Tibial artery (tissue), 4 donors: Measurements from ENCODE around the gene ZNF469.

Experiments
- DNase-seq, 2 donors: peaks; one replicate each; pipeline ENCODE4 v3.0.0-alpha.2; 2019
- H3K27ac ChIP-seq, 2 donors: fragments of 200-600 bp; sonication (generic) in 1 of 2; 1 replicate in 1 of 2; 2 replicates in 1 of 2; pipeline ENCODE4 v1.5.1; 2018 to 2019; ENCODE audit warnings: mild to moderate bottlenecking in 1 of 2
- H3K27me3 ChIP-seq, 2 donors: fragments of 200-600 bp; sonication (generic) in 1 of 2; one replicate each; pipeline versions ENCODE4 v1.5.1 to v1.6.0; 2016 to 2019
- H3K36me3 ChIP-seq, 3 donors: fragments of 200-600 bp; sonication (generic) in 2 of 3; one replicate each; pipeline ENCODE4 v1.5.1; 2016 to 2019; ENCODE audit warnings: mild to moderate bottlenecking in 2 of 3
- H3K4me1 ChIP-seq, 4 donors: fragments of 200-600 bp; sonication (generic) in 2 of 4; 1 replicate in 3 of 4; 2 replicates in 1 of 4; pipeline ENCODE4 v1.5.1; 2016 to 2019
- H3K4me3 ChIP-seq, 2 donors: fragments of 200-600 bp; sonication (generic) in 1 of 2; 1 replicate in 1 of 2; 2 replicates in 1 of 2; pipeline ENCODE4 v1.5.1; 2018 to 2019; ENCODE audit warnings: mild to moderate bottlenecking in 2 of 2
- H3K9me3 ChIP-seq, 3 donors: fragments of 200-600 bp; sonication (generic) in 1 of 3; one replicate each; pipeline ENCODE4 v1.5.1; 2016 to 2019
- intact Hi-C: fragments of 100-400 bp; cut with DNase I; formaldehyde crosslinking; loops from one replicate; pipeline ENCODE4 v1.15.0; 2023; ENCODE audit warnings: low total_unique reads
- TF ChIP-seq, protein P1 (sequence below), 2 experiments: fragments of 200-600 bp in 1 of 2; fragments of 450-650 bp in 1 of 2; IDR thresholded peaks; one replicate each; pipeline ENCODE4 v1.5.1; 2017 to 2019; ENCODE audit warnings: antibody characterized with exemption in 2 of 2, mild to moderate bottlenecking in 1 of 2, moderate library complexity in 1 of 2

Gene ZNF469

DNA sequence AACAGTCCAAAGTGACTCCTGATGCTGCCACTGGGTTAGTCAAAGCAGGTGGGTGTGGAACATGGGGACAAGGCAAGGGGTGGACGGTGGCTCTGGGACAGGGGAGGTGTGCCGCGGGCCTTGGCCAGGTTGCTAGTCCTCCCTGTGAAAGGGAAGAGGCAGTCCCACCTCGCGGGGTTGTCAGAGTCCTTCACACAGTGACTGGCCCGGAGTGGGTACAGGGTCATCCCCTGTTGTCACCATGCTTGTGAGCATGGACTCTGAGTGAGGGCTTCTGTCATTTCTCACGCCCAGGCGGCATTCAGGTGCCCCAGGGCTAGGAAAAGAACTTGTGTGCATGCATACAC is 3.1 kb upstream of the ZNF469 start:
- DNase-seq, result peak in 1 of 2 donors; percentile 62
- Histone ChIP-seq H3K9me3 (no peaks in the 10 kb centered on the region), H3K27me3 (peaks cover 0 to 12% of the 10 kb centered on the region in 2 donors), H3K36me3 (no peaks in the 10 kb centered on the region), H3K4me3 (no peak overlapping the region), H3K27ac (no peak overlapping the region), H3K4me1 (peaks cover 0 to 25% (median 12%) of the 10 kb centered on the region in 4 donors)
- TF ChIP-seq, protein P1, sequence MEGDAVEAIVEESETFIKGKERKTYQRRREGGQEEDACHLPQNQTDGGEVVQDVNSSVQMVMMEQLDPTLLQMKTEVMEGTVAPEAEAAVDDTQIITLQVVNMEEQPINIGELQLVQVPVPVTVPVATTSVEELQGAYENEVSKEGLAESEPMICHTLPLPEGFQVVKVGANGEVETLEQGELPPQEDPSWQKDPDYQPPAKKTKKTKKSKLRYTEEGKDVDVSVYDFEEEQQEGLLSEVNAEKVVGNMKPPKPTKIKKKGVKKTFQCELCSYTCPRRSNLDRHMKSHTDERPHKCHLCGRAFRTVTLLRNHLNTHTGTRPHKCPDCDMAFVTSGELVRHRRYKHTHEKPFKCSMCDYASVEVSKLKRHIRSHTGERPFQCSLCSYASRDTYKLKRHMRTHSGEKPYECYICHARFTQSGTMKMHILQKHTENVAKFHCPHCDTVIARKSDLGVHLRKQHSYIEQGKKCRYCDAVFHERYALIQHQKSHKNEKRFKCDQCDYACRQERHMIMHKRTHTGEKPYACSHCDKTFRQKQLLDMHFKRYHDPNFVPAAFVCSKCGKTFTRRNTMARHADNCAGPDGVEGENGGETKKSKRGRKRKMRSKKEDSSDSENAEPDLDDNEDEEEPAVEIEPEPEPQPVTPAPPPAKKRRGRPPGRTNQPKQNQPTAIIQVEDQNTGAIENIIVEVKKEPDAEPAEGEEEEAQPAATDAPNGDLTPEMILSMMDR (IDR thresholded peaks at IDR 0.05), result no peak
- intact Hi-C loops, result no loop called here

DNA sequence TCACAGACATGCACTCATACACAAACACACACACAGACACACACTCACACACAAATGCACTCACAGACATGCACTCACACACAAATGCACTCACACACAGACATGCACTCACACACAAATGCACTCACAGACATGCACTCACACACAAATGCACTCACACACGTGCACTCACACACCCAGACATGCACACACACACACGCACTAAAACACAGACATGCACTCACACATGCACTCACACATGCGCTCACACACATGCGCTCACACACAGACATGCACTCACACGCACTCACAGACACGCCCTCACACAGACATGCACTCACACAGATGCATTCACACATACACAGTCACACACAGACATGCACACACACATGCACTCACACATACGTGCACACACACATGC is 2.7 kb upstream of the ZNF469 start:
- Histone ChIP-seq H3K27ac (no peak overlapping the region), H3K9me3 (no peaks in the 10 kb centered on the region), H3K4me3 (no peak overlapping the region), H3K36me3 (no peaks in the 10 kb centered on the region), H3K27me3 (peaks cover 0 to 15% of the 10 kb centered on the region in 2 donors), H3K4me1 (peaks cover 0 to 25% (median 12%) of the 10 kb centered on the region in 4 donors)
- intact Hi-C loops, result no loop called here
- peak in 1 of 2 donors; percentile 12 for DNase-seq
- TF ChIP-seq, protein P1 (IDR thresholded peaks at IDR 0.05), result no peak

DNA sequence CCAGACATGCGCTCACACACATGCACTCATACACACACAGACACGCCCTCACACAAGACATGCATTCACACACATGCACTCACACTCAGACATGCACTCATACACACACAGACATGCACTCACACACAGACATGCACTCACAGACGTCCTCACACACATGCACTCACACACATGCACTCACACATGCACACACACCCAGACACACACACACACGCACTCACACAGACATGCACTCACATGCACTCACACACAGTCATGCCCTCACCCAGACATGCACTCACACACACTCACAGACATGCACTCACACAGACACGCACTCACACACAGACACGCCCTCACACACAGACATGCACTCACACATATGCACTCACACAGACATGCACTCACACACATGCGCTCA is 2.1 kb upstream of the ZNF469 start:
- Histone ChIP-seq H3K4me3 (no peak overlapping the region), H3K27ac (no peak overlapping the region), H3K4me1 (peaks cover 0 to 25% (median 12%) of the 10 kb centered on the region in 4 donors), H3K9me3 (no peaks in the 10 kb centered on the region), H3K27me3 (peaks cover 0 to 15% of the 10 kb centered on the region in 2 donors), H3K36me3 (no peaks in the 10 kb centered on the region)
- intact Hi-C loops, result no loop called here
- TF ChIP-seq, protein P1 (IDR thresholded peaks at IDR 0.05), result no peak
- DNase-seq, result peak in 1 of 2 donors; percentile 41

DNA sequence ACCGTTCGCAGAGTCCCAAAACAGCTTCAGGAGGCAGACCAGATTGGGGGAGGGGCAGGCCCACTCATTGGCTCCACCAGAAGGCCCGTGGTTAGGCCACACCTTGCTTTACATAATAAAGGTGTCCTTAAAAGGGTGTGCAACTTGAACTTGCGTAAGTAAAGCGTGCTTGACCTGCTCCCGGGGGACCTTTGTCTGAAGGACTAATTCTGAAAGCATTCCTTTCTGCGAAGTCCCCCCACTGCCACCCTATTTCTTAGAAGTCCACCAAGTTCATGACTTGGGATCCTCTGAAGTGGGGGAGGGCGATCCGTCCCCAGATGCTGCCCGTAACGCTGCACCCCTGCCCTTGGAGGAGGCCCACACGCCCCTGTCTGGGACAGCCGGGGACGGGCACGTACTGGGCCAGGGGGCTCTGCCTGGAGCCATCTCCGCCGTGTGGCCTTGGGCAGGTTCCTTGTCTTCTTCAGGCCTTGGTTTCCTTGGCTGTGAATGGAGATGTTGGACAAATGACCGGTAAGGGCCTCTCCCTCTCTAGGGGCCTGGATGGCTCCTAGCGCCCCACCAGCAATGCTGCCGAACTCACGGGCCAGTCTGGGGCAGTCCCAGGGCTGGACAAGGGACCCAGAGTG is 823 bp upstream of the ZNF469 start:
- H3K4me1 ChIP-seq, result peaks cover 0 to 25% (median 12%) of the 10 kb centered on the region in 4 donors
- DNase-seq, result peak in 1 of 2 donors; percentile 56
- intact Hi-C loops, result no loop called here
- peaks cover 0 to 19% of the 10 kb centered on the region in 2 donors for H3K27me3 ChIP-seq
- no peak overlapping the region for H3K27ac ChIP-seq
- no peak overlapping the region for H3K4me3 ChIP-seq
- no peaks in the 10 kb centered on the region for H3K9me3 ChIP-seq
- TF ChIP-seq, protein P1 (IDR thresholded peaks at IDR 0.05), result no peak
- H3K36me3 ChIP-seq, result no peaks in the 10 kb centered on the region

DNA sequence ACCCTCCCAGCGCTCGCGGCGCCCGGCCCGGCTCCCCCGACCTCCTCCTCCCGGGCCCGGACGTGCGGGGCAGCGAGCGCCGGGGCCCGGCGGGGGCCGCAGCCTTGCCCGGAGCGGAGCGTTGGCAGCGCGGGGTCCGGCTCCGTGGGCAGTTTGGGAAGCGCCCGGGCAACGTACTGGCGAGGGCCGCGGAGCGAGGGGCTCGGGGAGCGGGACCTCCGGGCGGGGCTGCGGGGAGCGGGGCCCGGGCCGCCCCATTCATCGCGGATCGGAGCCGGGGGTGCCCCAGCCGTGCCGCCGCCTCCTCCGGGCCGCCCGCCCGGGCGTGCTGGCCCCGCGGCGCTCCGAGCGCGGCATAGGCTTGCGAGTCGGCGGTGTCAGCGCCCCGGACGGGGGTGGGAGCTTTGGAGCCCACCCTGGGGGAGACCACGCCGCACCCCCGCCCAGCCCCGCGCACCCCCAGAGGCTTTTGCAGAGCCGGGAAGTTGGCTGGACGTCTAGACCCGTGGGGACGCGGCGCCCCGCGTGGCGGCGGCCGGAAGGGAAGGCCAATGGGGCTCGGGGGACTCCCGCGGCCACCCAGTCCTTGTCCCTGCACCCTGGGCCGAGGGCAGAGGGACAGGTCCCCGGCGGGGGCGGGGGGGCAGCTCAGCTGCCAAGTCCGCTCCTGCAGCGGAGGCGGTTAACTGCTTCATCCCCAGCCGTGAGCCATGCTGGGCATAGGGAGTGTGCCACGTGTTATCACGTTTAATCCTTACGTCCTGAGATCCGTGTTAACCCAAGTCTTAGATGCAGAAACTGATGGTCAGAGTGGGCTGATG is 852 bp downstream of the ZNF469 start:
- intact Hi-C loops, result no loop called here
- DNase-seq, result peak in 1 of 2 donors; percentile 73
- TF ChIP-seq, protein P1 (IDR thresholded peaks at IDR 0.05), result peak; percentile 46 to 67
- no peaks in the 10 kb centered on the region for H3K36me3 ChIP-seq
- peak overlapping the region; percentile 44 to 59 for H3K4me3 ChIP-seq
- H3K4me1 ChIP-seq, result peaks cover 0 to 35% (median 25%) of the 10 kb centered on the region in 4 donors
- H3K9me3 ChIP-seq, result no peaks in the 10 kb centered on the region
- peaks cover 0 to 17% of the 10 kb centered on the region in 2 donors for H3K27me3 ChIP-seq
- peak overlapping the region in 1 of 2 donors; percentile 7 for H3K27ac ChIP-seq
